ENCODE results near the gene IMPACT.

Gene IMPACT

GRCh38 chr18:24408496-24408895 lies 18.0 kb upstream of the IMPACT start:
- Histone ChIP-seq H2AK5ac (ENCODE audit: low read length, severe bottlenecking) (no peak overlapping the region), H3K4me2 (ENCODE audit: low read length, poor library complexity, severe bottlenecking) (no peak overlapping the region), H3K18ac (ENCODE audit: low read depth in 1 of 2, low read length in 2 of 2) (no peak overlapping the region), H3K79me1 (replicated peaks; ENCODE audit: low read length, poor library complexity, severe bottlenecking) (no peaks in the 10 kb centered on the region), H3K27me3 (ENCODE audit: control insufficient read depth in 1 of 2, insufficient read depth in 1 of 2, low read length in 2 of 2) (peaks cover 5 to 22% of the 10 kb centered on the region in 2 experiments), H3K4ac (ENCODE audit: low read depth in 1 of 2, low read length in 2 of 2) (no peak overlapping the region), H2AFZ (ENCODE audit: low read depth, low read length) (no peak overlapping the region), H3K14ac (ENCODE audit: low read length in 2 of 2) (no peak overlapping the region), H2BK12ac (ENCODE audit: low read length in 2 of 2) (no peak overlapping the region), H3K36me3 (ENCODE audit: control insufficient read depth in 1 of 2, insufficient read depth in 2 of 2, low read depth in 1 of 2, low read length in 2 of 2) (no peaks in the 10 kb centered on the region), H3K9ac (ENCODE audit: low read length) (no peak overlapping the region), H2BK5ac (ENCODE audit: low read depth, low read length, poor library complexity, severe bottlenecking) (no peak overlapping the region), H2BK15ac (ENCODE audit: low read depth, poor library complexity, severe bottlenecking) (no peak overlapping the region), H3K27ac (ENCODE audit: low read length, poor library complexity, severe bottlenecking) (no peak overlapping the region), H3K4me1 (ENCODE audit: control insufficient read depth, insufficient read depth, low read depth, low read length) (no peaks in the 10 kb centered on the region), H3K23ac (ENCODE audit: low read length in 2 of 2) (no peak overlapping the region), H3K4me3 (ENCODE audit: insufficient read depth in 1 of 2, low read depth in 1 of 2, low read length in 2 of 2) (no peak overlapping the region), H3K9me3 (ENCODE audit: control insufficient read depth, low read length) (no peaks in the 10 kb centered on the region), H4K8ac (ENCODE audit: low read length) (no peak overlapping the region), H2BK120ac (ENCODE audit: low read depth, low read length) (no peak overlapping the region), H4K91ac (ENCODE audit: low read length) (no peak overlapping the region)
- DNase-seq: no peak
- 74% methylated on average over 2 of the region's 2 CpGs for whole genome bisulfite sequencing

GRCh38 chr18:24413148-24413547 lies 13.3 kb upstream of the IMPACT start:
- no peak overlapping the region for H3K18ac ChIP-seq (ENCODE audit: low read depth in 1 of 2, low read length in 2 of 2)
- no peaks in the 10 kb centered on the region for H3K79me1 ChIP-seq (replicated peaks; ENCODE audit: low read length, poor library complexity, severe bottlenecking)
- H3K14ac ChIP-seq (ENCODE audit: low read length in 2 of 2): no peak overlapping the region
- no peak overlapping the region for H4K91ac ChIP-seq (ENCODE audit: low read length)
- H2BK120ac ChIP-seq (ENCODE audit: low read depth, low read length): no peak overlapping the region
- H2BK15ac ChIP-seq (ENCODE audit: low read depth, poor library complexity, severe bottlenecking): no peak overlapping the region
- DNase-seq: no peak
- H4K8ac ChIP-seq (ENCODE audit: low read length): no peak overlapping the region
- no peak overlapping the region for H3K23ac ChIP-seq (ENCODE audit: low read length in 2 of 2)
- no peak overlapping the region for H3K4me2 ChIP-seq (ENCODE audit: low read length, poor library complexity, severe bottlenecking)
- H3K4ac ChIP-seq (ENCODE audit: low read depth in 1 of 2, low read length in 2 of 2): no peak overlapping the region
- H3K9me3 ChIP-seq (ENCODE audit: control insufficient read depth, low read length): no peaks in the 10 kb centered on the region
- no peaks in the 10 kb centered on the region for H3K36me3 ChIP-seq (ENCODE audit: control insufficient read depth in 1 of 2, insufficient read depth in 2 of 2, low read depth in 1 of 2, low read length in 2 of 2)
- no peak overlapping the region for H3K27ac ChIP-seq (ENCODE audit: low read length, poor library complexity, severe bottlenecking)
- H3K27me3 ChIP-seq (ENCODE audit: control insufficient read depth in 1 of 2, insufficient read depth in 1 of 2, low read length in 2 of 2): peaks cover 4 to 19% of the 10 kb centered on the region in 2 experiments
- no peak overlapping the region for H3K4me3 ChIP-seq (ENCODE audit: insufficient read depth in 1 of 2, low read depth in 1 of 2, low read length in 2 of 2)
- no peak overlapping the region for H2BK12ac ChIP-seq (ENCODE audit: low read length in 2 of 2)
- H2BK5ac ChIP-seq (ENCODE audit: low read depth, low read length, poor library complexity, severe bottlenecking): no peak overlapping the region
- H2AFZ ChIP-seq (ENCODE audit: low read depth, low read length): no peak overlapping the region
- no peak overlapping the region for H2AK5ac ChIP-seq (ENCODE audit: low read length, severe bottlenecking)
- H3K4me1 ChIP-seq (ENCODE audit: control insufficient read depth, insufficient read depth, low read depth, low read length): no peaks in the 10 kb centered on the region
- 54% methylated on average over 2 of the region's 2 CpGs for WGBS
- no peak overlapping the region for H3K9ac ChIP-seq (ENCODE audit: low read length)

DNA sequence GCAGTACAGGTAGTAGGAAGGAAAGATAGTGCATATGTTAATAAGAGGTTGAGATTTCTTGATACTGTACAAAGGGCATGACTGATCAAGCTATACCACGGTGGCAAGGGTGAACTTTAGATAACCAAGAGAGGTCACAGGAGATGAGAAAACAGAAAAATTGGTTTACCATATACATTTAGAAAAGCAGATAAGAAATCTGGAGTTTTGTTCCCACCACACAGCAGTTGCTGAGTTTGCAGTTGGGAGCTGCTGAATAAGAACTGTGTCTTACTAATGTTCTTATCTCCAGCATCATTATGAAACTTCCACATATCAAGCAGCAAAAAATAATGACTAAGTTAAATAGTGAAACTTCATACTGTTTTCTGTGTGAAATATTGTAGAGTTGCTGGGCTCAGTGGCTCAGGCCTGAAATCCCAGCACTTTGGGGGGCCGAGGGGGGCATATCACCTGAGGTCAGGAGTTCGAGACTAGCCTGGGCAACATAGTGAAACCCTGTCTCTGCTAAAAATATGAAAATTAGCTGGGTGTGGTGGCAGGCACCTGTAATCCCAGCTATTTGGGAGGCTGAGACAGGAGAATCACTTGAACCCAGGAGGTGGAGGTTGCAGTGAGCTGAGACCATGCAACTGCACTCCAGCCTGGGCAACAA lies 12.0 kb upstream of the IMPACT start:
- H3K27ac ChIP-seq (ENCODE audit: low read length, poor library complexity, severe bottlenecking): no peak overlapping the region
- H2BK5ac ChIP-seq (ENCODE audit: low read depth, low read length, poor library complexity, severe bottlenecking): no peak overlapping the region
- DNase-seq: no peak
- H3K36me3 ChIP-seq (ENCODE audit: control insufficient read depth in 1 of 2, insufficient read depth in 2 of 2, low read depth in 1 of 2, low read length in 2 of 2): no peaks in the 10 kb centered on the region
- H4K91ac ChIP-seq (ENCODE audit: low read length): no peak overlapping the region
- no peak overlapping the region for H2AK5ac ChIP-seq (ENCODE audit: low read length, severe bottlenecking)
- no peak overlapping the region for H3K4ac ChIP-seq (ENCODE audit: low read depth in 1 of 2, low read length in 2 of 2)
- H3K9ac ChIP-seq (ENCODE audit: low read length): no peak overlapping the region
- no peak overlapping the region for H3K14ac ChIP-seq (ENCODE audit: low read length in 2 of 2)
- H3K18ac ChIP-seq (ENCODE audit: low read depth in 1 of 2, low read length in 2 of 2): no peak overlapping the region
- H3K4me2 ChIP-seq (ENCODE audit: low read length, poor library complexity, severe bottlenecking): no peak overlapping the region
- H2AFZ ChIP-seq (ENCODE audit: low read depth, low read length): no peak overlapping the region
- no peak overlapping the region for H3K4me3 ChIP-seq (ENCODE audit: insufficient read depth in 1 of 2, low read depth in 1 of 2, low read length in 2 of 2)
- H2BK15ac ChIP-seq (ENCODE audit: low read depth, poor library complexity, severe bottlenecking): no peak overlapping the region
- H3K27me3 ChIP-seq (ENCODE audit: control insufficient read depth in 1 of 2, insufficient read depth in 1 of 2, low read length in 2 of 2): peaks cover 4 to 21% of the 10 kb centered on the region in 2 experiments
- H3K9me3 ChIP-seq (ENCODE audit: control insufficient read depth, low read length): no peaks in the 10 kb centered on the region
- no peak overlapping the region for H2BK120ac ChIP-seq (ENCODE audit: low read depth, low read length)
- H2BK12ac ChIP-seq (ENCODE audit: low read length in 2 of 2): no peak overlapping the region
- no peaks in the 10 kb centered on the region for H3K79me1 ChIP-seq (replicated peaks; ENCODE audit: low read length, poor library complexity, severe bottlenecking)
- H4K8ac ChIP-seq (ENCODE audit: low read length): no peak overlapping the region
- 92% methylated on average over 3 of the region's 3 CpGs for whole genome bisulfite sequencing
- H3K23ac ChIP-seq (ENCODE audit: low read length in 2 of 2): no peak overlapping the region
- H3K4me1 ChIP-seq (ENCODE audit: control insufficient read depth, insufficient read depth, low read depth, low read length): no peaks in the 10 kb centered on the region

GRCh38 chr18:24417480-24417879 lies 9.0 kb upstream of the IMPACT start:
- no peak overlapping the region for H3K18ac ChIP-seq (ENCODE audit: low read depth in 1 of 2, low read length in 2 of 2)
- H3K79me1 ChIP-seq (replicated peaks; ENCODE audit: low read length, poor library complexity, severe bottlenecking): no peaks in the 10 kb centered on the region
- H3K4me2 ChIP-seq (ENCODE audit: low read length, poor library complexity, severe bottlenecking): no peak overlapping the region
- WGBS: 48% methylated on average over 3 of the region's 3 CpGs
- no peaks in the 10 kb centered on the region for H3K4me1 ChIP-seq (ENCODE audit: control insufficient read depth, insufficient read depth, low read depth, low read length)
- H3K9me3 ChIP-seq (ENCODE audit: control insufficient read depth, low read length): no peaks in the 10 kb centered on the region
- no peak overlapping the region for H2BK5ac ChIP-seq (ENCODE audit: low read depth, low read length, poor library complexity, severe bottlenecking)
- H2BK12ac ChIP-seq (ENCODE audit: low read length in 2 of 2): no peak overlapping the region
- H2BK15ac ChIP-seq (ENCODE audit: low read depth, poor library complexity, severe bottlenecking): no peak overlapping the region
- H2AK5ac ChIP-seq (ENCODE audit: low read length, severe bottlenecking): no peak overlapping the region
- no peak overlapping the region for H3K4me3 ChIP-seq (ENCODE audit: insufficient read depth in 1 of 2, low read depth in 1 of 2, low read length in 2 of 2)
- H2BK120ac ChIP-seq (ENCODE audit: low read depth, low read length): no peak overlapping the region
- no peak overlapping the region for H3K23ac ChIP-seq (ENCODE audit: low read length in 2 of 2)
- no peak overlapping the region for H3K4ac ChIP-seq (ENCODE audit: low read depth in 1 of 2, low read length in 2 of 2)
- DNase-seq: no peak
- H3K9ac ChIP-seq (ENCODE audit: low read length): no peak overlapping the region
- no peaks in the 10 kb centered on the region for H3K36me3 ChIP-seq (ENCODE audit: control insufficient read depth in 1 of 2, insufficient read depth in 2 of 2, low read depth in 1 of 2, low read length in 2 of 2)
- no peak overlapping the region for H2AFZ ChIP-seq (ENCODE audit: low read depth, low read length)
- H4K8ac ChIP-seq (ENCODE audit: low read length): no peak overlapping the region
- H4K91ac ChIP-seq (ENCODE audit: low read length): no peak overlapping the region
- H3K27me3 ChIP-seq (ENCODE audit: control insufficient read depth in 1 of 2, insufficient read depth in 1 of 2, low read length in 2 of 2): peaks cover 4 to 30% of the 10 kb centered on the region in 2 experiments
- no peak overlapping the region for H3K14ac ChIP-seq (ENCODE audit: low read length in 2 of 2)
- H3K27ac ChIP-seq (ENCODE audit: low read length, poor library complexity, severe bottlenecking): no peak overlapping the region

Measured in mesenchymal stem cell (in vitro differentiated cells and primary cell).